K562 (cell line): ENCODE measurements around the gene OPTN. TPM values are rescaled to one million over a fixed set of nuclear protein-coding genes. Genes with fewer than 3 reads are reported as not detected.

Source experiments
- ADNP ChIP-seq: fragments of 200-800 bp; sonication (Bioruptor generic); IDR thresholded peaks from 2 replicates; pipeline ENCODE4 v1.6.1; 2016; ENCODE audit warnings: missing genetic modification characterization, missing compliant biosample characterization
- ARID2 ChIP-seq: fragments of 450-650 bp; IDR thresholded peaks from 2 replicates; pipeline ENCODE4 v1.6.1; 2017; ENCODE audit warnings: antibody characterized with exemption, mild to moderate bottlenecking
- BRD9 ChIP-seq: fragments of 450-650 bp; IDR thresholded peaks from 2 replicates; pipeline ENCODE4 v1.6.1; 2018; ENCODE audit warnings: low read depth; ENCODE audit not compliant: partially characterized antibody
- CCAR2 ChIP-seq: fragments of 200-400 bp; formaldehyde crosslinking; IDR thresholded peaks from 2 replicates; pipeline ENCODE4 v1.6.1; 2017; ENCODE audit warnings: mild to moderate bottlenecking, low read depth, low read length
- EP300 ChIP-seq: IDR thresholded peaks from 2 replicates; pipeline ENCODE4 v1.6.1; 2012; ENCODE audit warnings: low read length, improper control_type of control experiment
- ETV1 ChIP-seq: fragments of 450-650 bp; conservative IDR thresholded peaks from 2 replicates; pipeline ENCODE4 v1.6.1; 2016; ENCODE audit warnings: missing genetic modification characterization, control low read depth, low read depth, missing compliant biosample characterization
- HDAC1 ChIP-seq, 2 experiments: fragments of 450-650 bp; IDR thresholded peaks; 2 replicates each; pipeline ENCODE4 v1.6.1; 2016 to 2017; ENCODE audit warnings: inconsistent platforms in 1 of 2, mild to moderate bottlenecking in 1 of 2, moderate library complexity in 1 of 2
- KAT7 ChIP-seq: sonication (generic); formaldehyde crosslinking; IDR thresholded peaks from 2 replicates; pipeline ENCODE4 v1.8.0; 2022; ENCODE audit warnings: missing genetic modification reagents, mild to moderate bottlenecking, borderline replicate concordance
- MTA2 ChIP-seq: fragments of 450-650 bp; IDR thresholded peaks from 2 replicates; pipeline ENCODE4 v1.6.1; 2016; ENCODE audit warnings: low read depth
- PHF8 ChIP-seq: fragments of 200-600 bp; sonication (generic); IDR thresholded peaks from 2 replicates; pipeline ENCODE4 v1.6.1; 2012; ENCODE audit warnings: mixed run types, mild to moderate bottlenecking, inconsistent platforms, low read length, moderate library complexity, borderline replicate concordance
- STAT5A ChIP-seq: IDR thresholded peaks from 2 replicates; pipeline ENCODE4 v1.6.1; 2012; ENCODE audit warnings: low read length, inconsistent platforms, borderline replicate concordance
- polyA plus RNA-seq, 8 experiments: library from polyadenylated mRNA; depleted of rRNA in 4 of 8; stranded (reverse) in 5 of 8; unstranded in 3 of 8; fragments of >200 nt; fragmentation: Nextera tagmentation in 2 of 8; fragmentation: Illumina TruSeq in 1 of 8; extraction: Ambion mirVana in 2 of 8; extraction: Trizol in 1 of 8; gene quantifications; 2 replicates each; pipeline versions ENCODE4 v1.2.1 to v1.2.3, GENCODE V29; 2011 to 2014; ENCODE audit warnings: inconsistent platforms in 1 of 8, missing spikeins in 1 of 8
- total RNA-seq, 7 experiments: library from RNA; depleted of rRNA in 6 of 7; stranded (reverse); fragments of >200 nt in 6 of 7; fragmentation: Illumina TruSeq in 2 of 7; extraction: Trizol in 2 of 7; gene quantifications; 2 replicates each; pipeline versions ENCODE4 v1.2.1 to v1.2.3, GENCODE V29; 2011 to 2021; ENCODE audit warnings: low replicate concordance in 1 of 7
- TF ChIP-seq, protein P1 (sequence below): IDR thresholded peaks from 3 replicates; pipeline ENCODE4 v1.6.1; 2011; ENCODE audit warnings: borderline replicate concordance, mild to moderate bottlenecking, moderate library complexity; ENCODE audit not compliant: insufficient read length; ENCODE audit errors: extremely low read depth
- TF ChIP-seq, protein P2 (sequence below): fragments of 250-450 bp; sonication (Bioruptor Pico); IDR thresholded peaks from 2 replicates; pipeline ENCODE4 v1.9.0; 2021; ENCODE audit warnings: mild to moderate bottlenecking
- TF ChIP-seq, protein P3 (sequence below): sonication (generic); formaldehyde crosslinking; IDR thresholded peaks from 2 replicates; pipeline ENCODE4 v1.8.0; 2022; ENCODE audit warnings: mild to moderate bottlenecking, missing genetic modification reagents, borderline replicate concordance
- TF ChIP-seq, protein P4 (sequence below): fragments of 250-450 bp; sonication (Bioruptor Pico); IDR thresholded peaks from 2 replicates; pipeline ENCODE4 v1.5.1; 2021; ENCODE audit warnings: mild to moderate bottlenecking
- TF ChIP-seq, protein P5 (sequence below): fragments of 250-450 bp; sonication (Bioruptor Pico); IDR thresholded peaks from 2 replicates; pipeline ENCODE4 v1.4.0; 2020

Gene OPTN
- total and polyA plus RNA-seq, 9 of the 15 experiments (the other 6 are each of a cell fraction or from before 2014, with no cell fraction given) = 2.2 to 6.8 (median 5.0) TPM

DNA sequence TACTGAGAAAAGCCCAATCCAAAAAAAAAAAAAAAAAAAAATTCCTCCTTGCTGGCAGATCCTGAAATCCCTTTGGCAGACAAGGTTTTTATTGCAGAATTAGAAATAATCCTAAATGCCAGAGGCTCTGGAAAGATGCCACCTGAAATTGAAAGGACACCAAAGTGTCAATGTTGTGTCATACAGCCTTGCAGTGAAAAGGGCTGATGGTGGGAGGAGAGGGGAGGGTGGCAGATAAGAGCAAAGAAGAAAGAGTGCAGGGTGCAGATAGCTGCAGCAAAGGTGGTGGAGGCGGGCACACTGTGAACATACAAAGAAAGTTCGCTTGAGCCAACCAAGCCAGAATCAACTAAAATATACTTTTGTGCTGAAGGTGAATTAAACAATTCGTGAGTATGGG, 8.2 kb upstream of the OPTN start (continued):
- TF ChIP-seq, protein P1, sequence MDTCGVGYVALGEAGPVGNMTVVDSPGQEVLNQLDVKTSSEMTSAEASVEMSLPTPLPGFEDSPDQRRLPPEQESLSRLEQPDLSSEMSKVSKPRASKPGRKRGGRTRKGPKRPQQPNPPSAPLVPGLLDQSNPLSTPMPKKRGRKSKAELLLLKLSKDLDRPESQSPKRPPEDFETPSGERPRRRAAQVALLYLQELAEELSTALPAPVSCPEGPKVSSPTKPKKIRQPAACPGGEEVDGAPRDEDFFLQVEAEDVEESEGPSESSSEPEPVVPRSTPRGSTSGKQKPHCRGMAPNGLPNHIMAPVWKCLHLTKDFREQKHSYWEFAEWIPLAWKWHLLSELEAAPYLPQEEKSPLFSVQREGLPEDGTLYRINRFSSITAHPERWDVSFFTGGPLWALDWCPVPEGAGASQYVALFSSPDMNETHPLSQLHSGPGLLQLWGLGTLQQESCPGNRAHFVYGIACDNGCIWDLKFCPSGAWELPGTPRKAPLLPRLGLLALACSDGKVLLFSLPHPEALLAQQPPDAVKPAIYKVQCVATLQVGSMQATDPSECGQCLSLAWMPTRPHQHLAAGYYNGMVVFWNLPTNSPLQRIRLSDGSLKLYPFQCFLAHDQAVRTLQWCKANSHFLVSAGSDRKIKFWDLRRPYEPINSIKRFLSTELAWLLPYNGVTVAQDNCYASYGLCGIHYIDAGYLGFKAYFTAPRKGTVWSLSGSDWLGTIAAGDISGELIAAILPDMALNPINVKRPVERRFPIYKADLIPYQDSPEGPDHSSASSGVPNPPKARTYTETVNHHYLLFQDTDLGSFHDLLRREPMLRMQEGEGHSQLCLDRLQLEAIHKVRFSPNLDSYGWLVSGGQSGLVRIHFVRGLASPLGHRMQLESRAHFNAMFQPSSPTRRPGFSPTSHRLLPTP = no peak
- TF ChIP-seq CCAR2 (no peak), ETV1 (no peak), KAT7 (CRISPR knock-in tag) (no peak), EP300 (peak; percentile 66; the same call in 1 of the 2 replicates), ADNP (tag) (no peak), BRD9 (no peak), ARID2 (no peak), MTA2 (peak; percentile 70), PHF8 (no peak), HDAC1 (IDR thresholded peaks at IDR 0.05) (0 out of 4 replicates have a peak, but pooled peaks of 1 of the 2 experiments have one; percentile 38), STAT5A (peak; percentile 47; the same call in 1 of the 2 replicates)
- TF ChIP-seq, protein P2, sequence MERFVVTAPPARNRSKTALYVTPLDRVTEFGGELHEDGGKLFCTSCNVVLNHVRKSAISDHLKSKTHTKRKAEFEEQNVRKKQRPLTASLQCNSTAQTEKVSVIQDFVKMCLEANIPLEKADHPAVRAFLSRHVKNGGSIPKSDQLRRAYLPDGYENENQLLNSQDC (CRISPR knock-in tag) = no peak
- TF ChIP-seq, protein P3, sequence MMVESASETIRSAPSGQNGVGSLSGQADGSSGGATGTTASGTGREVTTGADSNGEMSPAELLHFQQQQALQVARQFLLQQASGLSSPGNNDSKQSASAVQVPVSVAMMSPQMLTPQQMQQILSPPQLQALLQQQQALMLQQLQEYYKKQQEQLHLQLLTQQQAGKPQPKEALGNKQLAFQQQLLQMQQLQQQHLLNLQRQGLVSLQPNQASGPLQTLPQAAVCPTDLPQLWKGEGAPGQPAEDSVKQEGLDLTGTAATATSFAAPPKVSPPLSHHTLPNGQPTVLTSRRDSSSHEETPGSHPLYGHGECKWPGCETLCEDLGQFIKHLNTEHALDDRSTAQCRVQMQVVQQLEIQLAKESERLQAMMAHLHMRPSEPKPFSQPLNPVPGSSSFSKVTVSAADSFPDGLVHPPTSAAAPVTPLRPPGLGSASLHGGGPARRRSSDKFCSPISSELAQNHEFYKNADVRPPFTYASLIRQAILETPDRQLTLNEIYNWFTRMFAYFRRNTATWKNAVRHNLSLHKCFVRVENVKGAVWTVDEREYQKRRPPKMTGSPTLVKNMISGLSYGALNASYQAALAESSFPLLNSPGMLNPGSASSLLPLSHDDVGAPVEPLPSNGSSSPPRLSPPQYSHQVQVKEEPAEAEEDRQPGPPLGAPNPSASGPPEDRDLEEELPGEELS (CRISPR knock-in tag) = no peak
- TF ChIP-seq, protein P4, sequence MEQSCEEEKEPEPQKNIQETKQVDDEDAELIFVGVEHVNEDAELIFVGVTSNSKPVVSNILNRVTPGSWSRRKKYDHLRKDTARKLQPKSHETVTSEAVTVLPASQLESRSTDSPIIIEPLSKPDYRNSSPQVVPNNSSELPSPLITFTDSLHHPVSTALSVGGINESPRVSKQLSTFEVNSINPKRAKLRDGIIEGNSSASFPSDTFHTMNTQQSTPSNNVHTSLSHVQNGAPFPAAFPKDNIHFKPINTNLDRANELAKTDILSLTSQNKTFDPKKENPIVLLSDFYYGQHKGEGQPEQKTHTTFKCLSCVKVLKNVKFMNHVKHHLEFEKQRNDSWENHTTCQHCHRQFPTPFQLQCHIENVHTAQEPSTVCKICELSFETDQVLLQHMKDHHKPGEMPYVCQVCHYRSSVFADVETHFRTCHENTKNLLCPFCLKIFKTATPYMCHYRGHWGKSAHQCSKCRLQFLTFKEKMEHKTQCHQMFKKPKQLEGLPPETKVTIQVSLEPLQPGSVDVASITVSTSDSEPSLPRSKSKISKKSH (CRISPR knock-in tag) = no peak
- TF ChIP-seq, protein P5, sequence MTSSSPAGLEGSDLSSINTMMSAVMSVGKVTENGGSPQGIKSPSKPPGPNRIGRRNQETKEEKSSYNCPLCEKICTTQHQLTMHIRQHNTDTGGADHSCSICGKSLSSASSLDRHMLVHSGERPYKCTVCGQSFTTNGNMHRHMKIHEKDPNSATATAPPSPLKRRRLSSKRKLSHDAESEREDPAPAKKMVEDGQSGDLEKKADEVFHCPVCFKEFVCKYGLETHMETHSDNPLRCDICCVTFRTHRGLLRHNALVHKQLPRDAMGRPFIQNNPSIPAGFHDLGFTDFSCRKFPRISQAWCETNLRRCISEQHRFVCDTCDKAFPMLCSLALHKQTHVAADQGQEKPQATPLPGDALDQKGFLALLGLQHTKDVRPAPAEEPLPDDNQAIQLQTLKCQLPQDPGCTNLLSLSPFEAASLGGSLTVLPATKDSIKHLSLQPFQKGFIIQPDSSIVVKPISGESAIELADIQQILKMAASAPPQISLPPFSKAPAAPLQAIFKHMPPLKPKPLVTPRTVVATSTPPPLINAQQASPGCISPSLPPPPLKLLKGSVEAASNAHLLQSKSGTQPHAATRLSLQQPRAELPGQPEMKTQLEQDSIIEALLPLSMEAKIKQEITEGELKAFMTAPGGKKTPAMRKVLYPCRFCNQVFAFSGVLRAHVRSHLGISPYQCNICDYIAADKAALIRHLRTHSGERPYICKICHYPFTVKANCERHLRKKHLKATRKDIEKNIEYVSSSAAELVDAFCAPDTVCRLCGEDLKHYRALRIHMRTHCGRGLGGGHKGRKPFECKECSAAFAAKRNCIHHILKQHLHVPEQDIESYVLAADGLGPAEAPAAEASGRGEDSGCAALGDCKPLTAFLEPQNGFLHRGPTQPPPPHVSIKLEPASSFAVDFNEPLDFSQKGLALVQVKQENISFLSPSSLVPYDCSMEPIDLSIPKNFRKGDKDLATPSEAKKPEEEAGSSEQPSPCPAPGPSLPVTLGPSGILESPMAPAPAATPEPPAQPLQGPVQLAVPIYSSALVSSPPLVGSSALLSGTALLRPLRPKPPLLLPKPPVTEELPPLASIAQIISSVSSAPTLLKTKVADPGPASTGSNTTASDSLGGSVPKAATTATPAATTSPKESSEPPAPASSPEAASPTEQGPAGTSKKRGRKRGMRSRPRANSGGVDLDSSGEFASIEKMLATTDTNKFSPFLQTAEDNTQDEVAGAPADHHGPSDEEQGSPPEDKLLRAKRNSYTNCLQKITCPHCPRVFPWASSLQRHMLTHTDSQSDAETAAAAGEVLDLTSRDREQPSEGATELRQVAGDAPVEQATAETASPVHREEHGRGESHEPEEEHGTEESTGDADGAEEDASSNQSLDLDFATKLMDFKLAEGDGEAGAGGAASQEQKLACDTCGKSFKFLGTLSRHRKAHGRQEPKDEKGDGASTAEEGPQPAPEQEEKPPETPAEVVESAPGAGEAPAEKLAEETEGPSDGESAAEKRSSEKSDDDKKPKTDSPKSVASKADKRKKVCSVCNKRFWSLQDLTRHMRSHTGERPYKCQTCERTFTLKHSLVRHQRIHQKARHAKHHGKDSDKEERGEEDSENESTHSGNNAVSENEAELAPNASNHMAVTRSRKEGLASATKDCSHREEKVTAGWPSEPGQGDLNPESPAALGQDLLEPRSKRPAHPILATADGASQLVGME (CRISPR knock-in tag) = no peak
